Thymus (tissue), 11 donors: ENCODE data around the gene KMO. TPM values are rescaled to one million over a fixed set of nuclear protein-coding genes. Genes with fewer than 3 reads are reported as not detected.

Source experiments
- DNase-seq, 9 donors: peaks; one replicate each; pipeline ENCODE4 v3.0.0-alpha.2; 2013; ENCODE audit warnings: low spot score in 9 of 9, low read depth in 6 of 9, missing footprints in 1 of 9
- H3K27ac ChIP-seq, 2 donors: one replicate each; pipeline ENCODE4 v1.5.1; 2013; ENCODE audit warnings: control low read depth in 1 of 2, low read depth in 1 of 2, low read length in 1 of 2, mild to moderate bottlenecking in 1 of 2, moderate library complexity in 1 of 2
- H3K27me3 ChIP-seq, 2 donors: one replicate each; pipeline ENCODE4 v1.5.1; 2013; ENCODE audit warnings: low read length in 1 of 2; ENCODE audit not compliant: control insufficient read depth in 2 of 2, insufficient read depth in 1 of 2
- H3K36me3 ChIP-seq, 2 donors: one replicate each; pipeline ENCODE4 v1.5.1; 2013; ENCODE audit warnings: low read length in 1 of 2, mild to moderate bottlenecking in 1 of 2, moderate library complexity in 1 of 2; ENCODE audit not compliant: control insufficient read depth in 2 of 2, insufficient read depth in 2 of 2
- H3K4me1 ChIP-seq, 2 donors: one replicate each; pipeline ENCODE4 v1.5.1; 2013; ENCODE audit warnings: low read length in 2 of 2; ENCODE audit not compliant: control insufficient read depth in 2 of 2, insufficient read depth in 2 of 2
- H3K4me3 ChIP-seq, 2 donors: one replicate each; pipeline ENCODE4 v1.5.1; 2013; ENCODE audit warnings: low read length in 2 of 2, control low read depth in 1 of 2, mild to moderate bottlenecking in 1 of 2
- H3K9me3 ChIP-seq, 2 donors: one replicate each; pipeline ENCODE4 v1.5.1; 2013; ENCODE audit warnings: low read length in 1 of 2, mild to moderate bottlenecking in 1 of 2; ENCODE audit not compliant: control insufficient read depth in 2 of 2, insufficient read depth in 1 of 2
- WGBS: extraction: QIAGEN DNeasy Blood & Tissue Kit; methylation state at CpG from one replicate; pipeline ENCODE4 v1.1.7; 2013; 5-methylcytosine and 5-hydroxymethylcytosine counted together
- polyA plus RNA-seq: library from polyadenylated mRNA; stranded (reverse); fragments of 200-250 nt; gene quantifications from one replicate; pipeline ENCODE4 v1.2.3, GENCODE V29; 2013
- total RNA-seq: library from RNA; stranded (reverse); fragments of 120-200 nt; gene quantifications from one replicate; pipeline ENCODE4 v1.2.4, GENCODE V29; 2013
- donor health status: healthy.

KMO gene
- total and polyA plus RNA-seq, 2 donors: 0.94 to 3.0 TPM

DNA sequence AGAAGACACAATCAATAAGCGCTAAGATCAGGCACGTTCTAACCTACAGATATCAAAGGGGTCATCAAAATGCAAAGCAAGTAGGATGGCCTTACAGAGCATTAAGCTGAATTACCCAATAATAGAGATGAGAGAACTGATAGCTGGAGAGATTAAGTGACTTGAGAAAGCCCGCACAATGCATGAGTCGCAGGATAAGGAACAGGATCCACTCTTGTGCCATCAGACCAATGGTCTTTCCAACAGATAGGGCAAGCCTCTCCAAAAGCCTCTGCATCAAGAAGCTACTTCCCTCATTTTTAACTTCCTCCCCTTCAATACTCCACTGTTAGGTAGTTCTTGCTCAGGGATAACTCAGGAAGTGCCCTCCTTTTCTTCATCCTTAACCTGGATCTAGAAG lies 105.4 kb downstream of the KMO start:
- Histone ChIP-seq H3K27ac (no peak overlapping the region), H3K27me3 (no peaks in the 10 kb centered on the region), H3K4me1 (peaks cover 13 to 20% of the 10 kb centered on the region in 2 donors), H3K9me3 (no peaks in the 10 kb centered on the region), H3K4me3 (no peak overlapping the region), H3K36me3 (peaks cover 0 to 8% of the 10 kb centered on the region in 2 donors)
- 93% methylated on average over 4 of the region's 4 CpGs for WGBS
- no peak for DNase-seq

DNA sequence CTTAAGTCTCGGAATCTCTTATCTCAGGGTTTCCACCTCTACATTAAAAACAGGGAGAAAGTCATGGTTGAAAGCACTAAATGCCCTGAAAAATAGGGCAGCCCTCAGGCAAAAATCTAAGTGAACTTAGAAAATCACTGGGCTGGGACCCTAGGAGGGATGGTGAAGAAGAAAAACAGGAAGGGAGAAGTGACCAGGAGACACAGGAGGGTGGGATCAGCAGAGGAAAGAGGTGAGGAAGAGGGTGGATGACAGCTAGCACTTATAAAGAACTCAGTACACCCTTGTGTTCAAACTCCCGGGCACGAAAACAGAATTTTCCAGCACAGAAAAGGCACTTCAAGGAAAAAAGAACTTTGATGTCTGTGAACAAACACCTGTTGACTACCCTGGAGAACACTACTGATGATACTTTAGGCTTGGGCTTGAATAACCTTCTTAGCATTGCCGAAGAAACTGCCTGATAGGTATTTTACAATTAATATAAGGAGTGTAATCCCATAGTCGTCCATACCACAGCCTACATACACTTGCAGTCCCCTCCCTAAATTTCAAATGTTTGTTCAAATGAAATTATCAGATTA lies 106.0 kb downstream of the KMO start:
- H3K27ac ChIP-seq: no peak overlapping the region
- peak overlapping the region in 1 of 2 donors; percentile 9 for H3K4me3 ChIP-seq
- H3K36me3 ChIP-seq: peaks cover 0 to 5% of the 10 kb centered on the region in 2 donors
- H3K27me3 ChIP-seq: no peaks in the 10 kb centered on the region
- no peaks in the 10 kb centered on the region for H3K9me3 ChIP-seq
- H3K4me1 ChIP-seq: peaks cover 13 to 20% of the 10 kb centered on the region in 2 donors
- DNase-seq: peak in 1 of 9 donors; percentile 11
- 82% methylated on average over 5 of the region's 5 CpGs for WGBS

- H3K4me3 ChIP-seq: peak overlapping the region; percentile 88 to 90
- H3K27ac ChIP-seq: peak overlapping the region in 1 of 2 donors; percentile 73
- 10% methylated on average over 11 of the region's 11 CpGs for WGBS
These were observed 106.9 kb downstream of the KMO start for GRCh38 chr1:241638909-241639622.

DNA sequence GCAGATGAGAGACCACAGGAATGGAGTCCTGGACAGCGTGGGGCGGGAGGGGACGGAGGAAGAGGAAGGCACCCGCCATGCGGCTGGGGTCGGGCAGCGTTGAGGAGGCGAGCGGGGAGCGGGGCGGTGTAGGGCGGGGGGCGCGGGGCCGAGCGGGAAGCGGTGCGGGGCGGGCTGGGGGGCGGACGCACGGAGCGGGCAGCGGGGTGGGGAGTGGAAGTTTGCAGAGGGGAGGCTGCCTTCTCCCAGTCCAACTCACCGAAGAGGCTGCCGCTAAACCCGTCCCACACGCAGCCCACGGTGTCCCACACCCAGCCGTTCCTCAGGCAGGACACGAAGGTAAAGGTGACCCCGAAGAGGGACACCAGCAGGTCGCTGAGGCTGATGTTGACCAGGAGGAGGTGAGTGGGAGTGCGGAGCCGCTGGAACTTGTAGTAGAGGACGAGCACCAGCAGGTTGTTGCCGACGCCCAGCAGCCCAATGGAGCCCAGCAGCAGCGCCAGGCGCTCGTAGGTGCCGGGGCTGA lies 107.5 kb downstream of the KMO start:
- DNase-seq: peak in 4 of 9 donors; percentile 33 to 61 (median 39)
- no peaks in the 10 kb centered on the region for H3K9me3 ChIP-seq
- peaks cover 13 to 20% of the 10 kb centered on the region in 2 donors for H3K4me1 ChIP-seq
- peak overlapping the region; percentile 88 to 90 for H3K4me3 ChIP-seq
- H3K36me3 ChIP-seq: peaks cover 0 to 2% of the 10 kb centered on the region in 2 donors
- H3K27me3 ChIP-seq: no peaks in the 10 kb centered on the region
- H3K27ac ChIP-seq: peak overlapping the region; percentile 50 to 73
- WGBS: 1% methylated on average over 42 of the region's 42 CpGs

More at GRCh38 chr1:241638909-241639622, 106.9 kb downstream of the KMO start:
- peaks cover 0 to 5% of the 10 kb centered on the region in 2 donors for H3K36me3 ChIP-seq
- peak in 2 of 9 donors; percentile 47 to 59 for DNase-seq
- no peaks in the 10 kb centered on the region for H3K27me3 ChIP-seq
- H3K4me1 ChIP-seq: peaks cover 13 to 20% of the 10 kb centered on the region in 2 donors
- H3K9me3 ChIP-seq: no peaks in the 10 kb centered on the region

GRCh38 chr1:241640149-241640866 lies 108.1 kb downstream of the KMO start, which contains the start of the genes CHML and OPN3:
Gene CHML, minus strand, starts transcription at chr1:241640369. Its CDS starts 4,603 bp downstream, at chr1:241635766.
Gene OPN3, minus strand, starts transcription at chr1:241640369. Its CDS starts 115 bp downstream, at chr1:241640254.
- H3K9me3 ChIP-seq: no peaks in the 10 kb centered on the region
- no peaks in the 10 kb centered on the region for H3K27me3 ChIP-seq
- peak; percentile 46 to 91 (median 82) for DNase-seq
- H3K4me1 ChIP-seq: peaks cover 11 to 20% of the 10 kb centered on the region in 2 donors
- peak within 1 kb of the TSS; percentile 68 to 73 for H3K27ac ChIP-seq
- WGBS: 7% methylated on average over 81 of the region's 81 CpGs
- H3K36me3 ChIP-seq: peaks cover 0 to 2% of the 10 kb centered on the region in 2 donors
- H3K4me3 ChIP-seq: peak within 1 kb of the TSS; percentile 88 to 90

GRCh38 chr1:241640867-241641622 lies 108.9 kb downstream of the KMO start:
- Histone ChIP-seq H3K4me3 (peak overlapping the region; percentile 46 to 90), H3K27me3 (no peaks in the 10 kb centered on the region), H3K9me3 (no peaks in the 10 kb centered on the region), H3K27ac (peak overlapping the region in 1 of 2 donors; percentile 68), H3K36me3 (peaks cover 0 to 2% of the 10 kb centered on the region in 2 donors), H3K4me1 (peaks cover 8 to 16% of the 10 kb centered on the region in 2 donors)
- WGBS: 92% methylated on average over 9 of the region's 9 CpGs
- DNase-seq: peak in 2 of 9 donors; percentile 10 to 33

GRCh38 chr1:241641773-241642592 lies 109.8 kb downstream of the KMO start:
- Histone ChIP-seq H3K27ac (no peak overlapping the region), H3K9me3 (no peaks in the 10 kb centered on the region), H3K36me3 (peaks cover 0 to 2% of the 10 kb centered on the region in 2 donors), H3K4me1 (peaks cover 8 to 13% of the 10 kb centered on the region in 2 donors), H3K4me3 (no peak overlapping the region), H3K27me3 (no peaks in the 10 kb centered on the region)
- WGBS: 97% methylated on average over 12 of the region's 12 CpGs
- no peak for DNase-seq

GRCh38 chr1:241642593-241642944 lies 110.4 kb downstream of the KMO start:
- H3K4me3 ChIP-seq: no peak overlapping the region
- H3K27me3 ChIP-seq: no peaks in the 10 kb centered on the region
- H3K9me3 ChIP-seq: no peaks in the 10 kb centered on the region
- peaks cover 8 to 9% of the 10 kb centered on the region in 2 donors for H3K4me1 ChIP-seq
- no peak for DNase-seq
- no peaks in the 10 kb centered on the region for H3K36me3 ChIP-seq
- no peak overlapping the region for H3K27ac ChIP-seq
- WGBS: 100% methylated on average over 1 of the region's 1 CpG
